SK-N-SH (cell line): ENCODE results near the gene PSMB10.

Experiments used
- CHD2 ChIP-seq: fragments of 150-350 bp; IDR thresholded peaks from 2 replicates; pipeline ENCODE4 v1.6.1; 2018; ENCODE audit warnings: low read length; ENCODE audit not compliant: partially characterized antibody
- CTCF ChIP-seq: fragments of 200-600 bp; sonication (generic); IDR thresholded peaks from 2 replicates; pipeline ENCODE4 v1.6.1; 2017; ENCODE audit warnings: antibody characterized with exemption, mild to moderate bottlenecking, moderate library complexity
- FOSL2 ChIP-seq: IDR thresholded peaks from 2 replicates; pipeline ENCODE4 v1.4.0; 2012; ENCODE audit warnings: low read depth, mild to moderate bottlenecking, moderate library complexity, borderline replicate concordance
- FOXM1 ChIP-seq: IDR thresholded peaks from 2 replicates; pipeline ENCODE4 v1.4.0; 2012; ENCODE audit warnings: low read depth, mild to moderate bottlenecking
- GABPA ChIP-seq: IDR thresholded peaks from 2 replicates; pipeline ENCODE4 v1.4.0; 2012; ENCODE audit warnings: low read depth, mild to moderate bottlenecking
- SMC3 ChIP-seq: IDR thresholded peaks from 2 replicates; pipeline ENCODE4 v1.6.1; 2012; ENCODE audit warnings: low read depth, low read length, improper control_type of control experiment
- TAF1 ChIP-seq: IDR thresholded peaks from 2 replicates; pipeline ENCODE4 v1.6.1; 2012; ENCODE audit warnings: low read depth, mild to moderate bottlenecking, low read length, moderate library complexity, borderline replicate concordance
- TCF12 ChIP-seq: IDR thresholded peaks from 2 replicates; pipeline ENCODE4 v1.4.0; 2012
- TEAD4 ChIP-seq: IDR thresholded peaks from 2 replicates; pipeline ENCODE4 v1.4.0; 2012; ENCODE audit warnings: mild to moderate bottlenecking, borderline replicate concordance; ENCODE audit not compliant: insufficient read depth
- YY1 ChIP-seq: IDR thresholded peaks from 2 replicates; pipeline ENCODE4 v1.4.0; 2012; ENCODE audit warnings: low read depth, mild to moderate bottlenecking

DNA sequence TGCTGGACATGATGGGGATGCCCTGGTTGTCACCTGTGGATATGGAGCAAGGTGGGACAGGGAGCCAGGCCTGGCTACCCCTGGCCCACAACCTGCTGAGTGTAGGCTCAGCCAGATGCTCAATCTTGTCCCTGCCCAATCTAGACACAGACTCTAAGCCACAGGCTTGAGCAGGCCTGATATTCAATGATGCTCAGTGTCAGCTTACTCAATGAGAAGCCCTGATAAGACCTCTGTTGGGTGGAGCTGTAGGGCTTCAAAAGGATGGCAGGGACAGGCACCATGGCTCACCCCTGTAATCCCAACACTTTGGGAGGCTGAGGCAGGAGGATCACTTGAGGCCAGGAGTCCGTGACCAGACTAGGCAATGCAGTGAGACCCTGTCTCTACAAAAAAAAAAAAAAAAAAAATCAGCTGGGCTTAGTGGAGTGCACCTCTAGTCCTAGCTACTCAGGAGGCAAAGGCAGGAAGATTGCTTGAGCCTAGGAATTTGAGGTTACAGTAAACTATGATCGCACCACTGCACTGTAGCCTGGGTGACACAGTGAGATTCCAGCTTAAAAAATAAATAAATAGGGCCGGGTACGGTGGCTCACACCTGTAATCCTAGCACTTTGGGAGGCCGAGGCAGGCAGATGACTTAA, 3.9 kb upstream of the PSMB10 start:
- TF ChIP-seq YY1 (no peak), CTCF (no peak), TEAD4 (no peak), FOSL2 (no peak), TAF1 (no peak), CHD2 (no peak), SMC3 (no peak), FOXM1 (no peak), GABPA (no peak), TCF12 (no peak)
